Breast epithelium (tissue), 3 donors: ENCODE results near the gene TLDC2.

Source experiments
- POLR2A ChIP-seq: fragments of 450-650 bp; IDR thresholded peaks from one replicate; pipeline ENCODE4 v1.6.1; 2016; ENCODE audit warnings: antibody characterized with exemption, mild to moderate bottlenecking, moderate library complexity
- POLR2AphosphoS5 ChIP-seq, 3 donors: sonication (generic); formaldehyde crosslinking; IDR thresholded peaks; one replicate each; pipeline ENCODE4 v1.6.1; 2017; ENCODE audit warnings: antibody characterized with exemption in 3 of 3
- TF ChIP-seq, protein P1 (sequence below), 3 donors: fragments of 450-650 bp; IDR thresholded peaks; one replicate each; pipeline ENCODE4 v1.5.1; 2016 to 2017; ENCODE audit warnings: antibody characterized with exemption in 3 of 3, mild to moderate bottlenecking in 3 of 3, moderate library complexity in 3 of 3

DNA sequence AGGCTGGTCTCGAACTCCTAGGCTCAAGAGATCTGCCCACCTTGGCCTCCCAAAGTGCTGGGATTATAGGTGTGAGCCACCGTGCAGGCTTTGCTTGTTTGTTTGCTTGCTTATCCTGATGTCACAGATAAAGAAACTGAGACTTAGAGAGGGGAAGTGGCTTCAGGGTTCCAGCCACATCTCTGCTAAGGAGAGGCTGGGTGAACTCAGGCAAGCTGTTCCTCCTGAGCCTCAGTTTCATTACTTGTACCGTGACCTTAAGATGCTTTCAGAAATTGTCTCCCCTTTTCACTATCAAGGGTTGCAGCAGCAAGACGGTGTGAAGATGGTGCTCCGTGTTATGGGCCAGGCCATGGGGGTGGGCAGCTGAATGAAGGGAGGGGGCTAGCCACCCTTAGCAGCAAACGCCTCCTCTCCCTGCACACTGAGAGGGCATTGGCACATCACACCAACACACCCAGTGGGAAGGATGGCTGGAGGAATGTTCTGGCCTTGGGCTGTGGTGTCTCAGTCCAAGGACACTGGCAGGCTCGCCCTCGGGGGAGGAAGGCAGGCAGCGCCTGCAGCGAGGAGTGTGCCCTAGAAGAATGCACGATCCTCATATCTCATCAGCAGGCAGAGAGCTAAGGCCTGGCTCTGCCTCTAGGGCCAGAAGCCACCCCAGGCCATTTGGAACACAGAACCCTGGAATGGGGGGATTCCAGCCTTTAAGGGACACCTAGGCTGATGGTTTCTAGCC, 48.2 kb upstream of the TLDC2 start:
- TF ChIP-seq, protein P1, sequence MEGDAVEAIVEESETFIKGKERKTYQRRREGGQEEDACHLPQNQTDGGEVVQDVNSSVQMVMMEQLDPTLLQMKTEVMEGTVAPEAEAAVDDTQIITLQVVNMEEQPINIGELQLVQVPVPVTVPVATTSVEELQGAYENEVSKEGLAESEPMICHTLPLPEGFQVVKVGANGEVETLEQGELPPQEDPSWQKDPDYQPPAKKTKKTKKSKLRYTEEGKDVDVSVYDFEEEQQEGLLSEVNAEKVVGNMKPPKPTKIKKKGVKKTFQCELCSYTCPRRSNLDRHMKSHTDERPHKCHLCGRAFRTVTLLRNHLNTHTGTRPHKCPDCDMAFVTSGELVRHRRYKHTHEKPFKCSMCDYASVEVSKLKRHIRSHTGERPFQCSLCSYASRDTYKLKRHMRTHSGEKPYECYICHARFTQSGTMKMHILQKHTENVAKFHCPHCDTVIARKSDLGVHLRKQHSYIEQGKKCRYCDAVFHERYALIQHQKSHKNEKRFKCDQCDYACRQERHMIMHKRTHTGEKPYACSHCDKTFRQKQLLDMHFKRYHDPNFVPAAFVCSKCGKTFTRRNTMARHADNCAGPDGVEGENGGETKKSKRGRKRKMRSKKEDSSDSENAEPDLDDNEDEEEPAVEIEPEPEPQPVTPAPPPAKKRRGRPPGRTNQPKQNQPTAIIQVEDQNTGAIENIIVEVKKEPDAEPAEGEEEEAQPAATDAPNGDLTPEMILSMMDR (IDR thresholded peaks at IDR 0.05): no peak
- TF ChIP-seq POLR2A: no peak
- no peak for TF ChIP-seq POLR2AphosphoS5 (IDR thresholded peaks at IDR 0.05)
